SK-N-SH treated with all-trans-retinoic acid at 6 μM for 48 hours (cell line): ENCODE data around the gene ERVV-1.

ENCODE experiments used
- CREB5 ChIP-seq: fragments of 250-450 bp; sonication (Bioruptor Pico); IDR thresholded peaks from 2 replicates; pipeline ENCODE4 v1.5.1; 2020; ENCODE audit warnings: low read depth, mild to moderate bottlenecking, moderate library complexity
- CSDC2 ChIP-seq: fragments of 250-450 bp; sonication (Bioruptor Pico); IDR thresholded peaks from 2 replicates; pipeline ENCODE4 v1.5.0; 2020; ENCODE audit warnings: mild to moderate bottlenecking, moderate library complexity
- POU6F1 ChIP-seq: fragments of 250-450 bp; sonication (Bioruptor Pico); IDR thresholded peaks from 2 replicates; pipeline ENCODE4 v1.8.0; 2021; ENCODE audit warnings: low read depth, mild to moderate bottlenecking, moderate library complexity, borderline replicate concordance
- PPARA ChIP-seq: fragments of 250-450 bp; sonication (Bioruptor Pico); IDR thresholded peaks from 2 replicates; pipeline ENCODE4 v1.5.0; 2020; ENCODE audit warnings: mild to moderate bottlenecking, borderline replicate concordance
- RARB ChIP-seq: fragments of 250-450 bp; sonication (Bioruptor Pico); IDR thresholded peaks from 2 replicates; pipeline ENCODE4 v1.8.0; 2021; ENCODE audit warnings: mild to moderate bottlenecking, moderate library complexity
- SNAI2 ChIP-seq: fragments of 250-450 bp; sonication (Bioruptor Pico); IDR thresholded peaks from 2 replicates; pipeline ENCODE4 v1.5.0; 2020; ENCODE audit warnings: mild to moderate bottlenecking, moderate library complexity
- ZC3H10 ChIP-seq: fragments of 250-450 bp; sonication (Bioruptor Pico); IDR thresholded peaks from 2 replicates; pipeline ENCODE4 v1.5.1; 2021; ENCODE audit warnings: mild to moderate bottlenecking, moderate library complexity
- ZNF70 ChIP-seq: fragments of 450-650 bp; formaldehyde crosslinking; IDR thresholded peaks from 2 replicates; pipeline ENCODE4 v1.5.0; 2020; ENCODE audit warnings: mild to moderate bottlenecking, moderate library complexity
- TF ChIP-seq, protein P1 (sequence below): fragments of 250-450 bp; sonication (Bioruptor Pico); IDR thresholded peaks from 2 replicates; pipeline ENCODE4 v1.8.0; 2020; ENCODE audit warnings: mild to moderate bottlenecking, moderate library complexity, borderline replicate concordance

GRCh38 chr19:53045536-53045935 lies 31.8 kb downstream of the ERVV-1 start:
- TF ChIP-seq CSDC2, result no peak
- TF ChIP-seq, protein P1, sequence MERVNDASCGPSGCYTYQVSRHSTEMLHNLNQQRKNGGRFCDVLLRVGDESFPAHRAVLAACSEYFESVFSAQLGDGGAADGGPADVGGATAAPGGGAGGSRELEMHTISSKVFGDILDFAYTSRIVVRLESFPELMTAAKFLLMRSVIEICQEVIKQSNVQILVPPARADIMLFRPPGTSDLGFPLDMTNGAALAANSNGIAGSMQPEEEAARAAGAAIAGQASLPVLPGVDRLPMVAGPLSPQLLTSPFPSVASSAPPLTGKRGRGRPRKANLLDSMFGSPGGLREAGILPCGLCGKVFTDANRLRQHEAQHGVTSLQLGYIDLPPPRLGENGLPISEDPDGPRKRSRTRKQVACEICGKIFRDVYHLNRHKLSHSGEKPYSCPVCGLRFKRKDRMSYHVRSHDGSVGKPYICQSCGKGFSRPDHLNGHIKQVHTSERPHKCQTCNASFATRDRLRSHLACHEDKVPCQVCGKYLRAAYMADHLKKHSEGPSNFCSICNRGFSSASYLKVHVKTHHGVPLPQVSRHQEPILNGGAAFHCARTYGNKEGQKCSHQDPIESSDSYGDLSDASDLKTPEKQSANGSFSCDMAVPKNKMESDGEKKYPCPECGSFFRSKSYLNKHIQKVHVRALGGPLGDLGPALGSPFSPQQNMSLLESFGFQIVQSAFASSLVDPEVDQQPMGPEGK (CRISPR knock-in tag), result no peak
- no peak for TF ChIP-seq CREB5 (CRISPR knock-in tag)
- TF ChIP-seq RARB (CRISPR knock-in tag), result no peak
- TF ChIP-seq ZNF70 (CRISPR knock-in tag), result no peak
- no peak for TF ChIP-seq ZC3H10 (CRISPR knock-in tag)
- no peak for TF ChIP-seq POU6F1
- TF ChIP-seq PPARA, result no peak
- no peak for TF ChIP-seq SNAI2 (CRISPR knock-in tag)
